Gastrocnemius medialis (tissue), 4 donors: ENCODE measurements around the gene SSBP2.

Experiments
- CTCF ChIP-seq, 5 experiments: fragments of 450-650 bp in 3 of 5; fragments of 200-600 bp in 2 of 5; sonication (generic) in 2 of 5; IDR thresholded peaks in 4 of 5; conservative IDR thresholded peaks in 1 of 5; 1 replicate in 4 of 5; 2 replicates in 1 of 5; pipeline ENCODE4 v1.5.1; 2016 to 2019; ENCODE audit warnings: antibody characterized with exemption in 5 of 5, mild to moderate bottlenecking in 3 of 5, moderate library complexity in 3 of 5
- POLR2A ChIP-seq, 2 donors: fragments of 450-650 bp; IDR thresholded peaks; one replicate each; pipeline ENCODE4 v1.6.1; 2017; ENCODE audit warnings: antibody characterized with exemption in 2 of 2, mild to moderate bottlenecking in 2 of 2, moderate library complexity in 2 of 2

DNA sequence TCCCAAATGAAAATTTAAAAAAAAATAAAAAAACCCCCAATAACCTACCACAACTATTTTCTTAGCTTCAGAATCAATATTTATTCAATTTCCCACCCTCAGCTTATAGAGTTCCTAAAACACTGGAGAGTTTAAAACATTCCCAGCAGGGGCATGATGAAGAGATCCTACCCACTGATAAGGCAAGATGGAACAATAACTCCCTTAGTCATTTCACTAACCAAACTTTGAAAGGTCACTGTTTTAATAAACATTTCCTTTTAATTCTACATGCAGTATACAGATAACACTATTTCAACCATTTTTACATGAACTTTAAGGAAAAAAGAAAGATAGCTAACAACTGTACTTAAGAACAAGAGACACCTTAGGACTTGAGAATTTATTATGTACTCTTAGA, 322.0 kb downstream of the SSBP2 start:
- TF ChIP-seq CTCF (IDR thresholded peaks at IDR 0.05 in 4 of 5, conservative IDR thresholded peaks at IDR 0.05 in 1 of 5) (no peak), POLR2A (IDR thresholded peaks at IDR 0.05) (no peak)
